GM23338 (cell line): ENCODE results near the gene ACTG1. TPM values are rescaled to one million over a fixed set of nuclear protein-coding genes. Genes with fewer than 3 reads are reported as not detected.

ENCODE experiments used
- ATAC-seq: fragments of 200-7000 bp; cut with Tn5 transposase; 3 replicates; pipeline ENCODE4 v1.9.1; 2020
- DNase-seq: peaks from one replicate; pipeline ENCODE4 v3.0.0-alpha.2; 2015; ENCODE audit warnings: low spot score
- H2AFZ ChIP-seq: fragments of 200-600 bp; sonication (generic); 2 replicates; pipeline ENCODE4 v1.8.0; 2016; ENCODE audit warnings: antibody characterized with exemption, mild to moderate bottlenecking, moderate library complexity
- H3F3A ChIP-seq: fragments of 200-600 bp; sonication (generic); replicated peaks from 2 replicates; pipeline ENCODE4 v1.8.0; 2017; ENCODE audit warnings: antibody characterized with exemption, mixed run types, low read depth
- H3K27ac ChIP-seq: fragments of 200-600 bp; sonication (generic); 2 replicates; pipeline ENCODE4 v1.6.1; 2016; ENCODE audit warnings: low read depth
- H3K27me3 ChIP-seq: fragments of 200-600 bp; sonication (generic); 2 replicates; pipeline ENCODE4 v1.8.0; 2016; ENCODE audit warnings: mild to moderate bottlenecking, mixed run types, moderate library complexity; ENCODE audit not compliant: insufficient read depth
- H3K36me3 ChIP-seq: fragments of 200-600 bp; sonication (generic); 2 replicates; pipeline ENCODE4 v1.8.0; 2016; ENCODE audit warnings: mild to moderate bottlenecking; ENCODE audit not compliant: insufficient read depth
- H3K4me1 ChIP-seq: fragments of 200-600 bp; sonication (generic); 2 replicates; pipeline ENCODE4 v1.8.0; 2016; ENCODE audit warnings: mild to moderate bottlenecking, moderate library complexity; ENCODE audit not compliant: insufficient read depth
- H3K4me2 ChIP-seq: fragments of 200-600 bp; sonication (generic); 2 replicates; pipeline ENCODE4 v1.7.1; 2017; ENCODE audit warnings: mixed run types
- H3K4me3 ChIP-seq: fragments of 200-600 bp; sonication (generic); 2 replicates; pipeline ENCODE4 v1.6.1; 2016; ENCODE audit warnings: mixed run types
- H3K79me2 ChIP-seq: fragments of 200-600 bp; sonication (generic); replicated peaks from 2 replicates; pipeline ENCODE4 v1.8.0; 2017; ENCODE audit warnings: mild to moderate bottlenecking; ENCODE audit not compliant: insufficient read depth
- H3K9me2 ChIP-seq: fragments of 200-600 bp; sonication (generic); 2 replicates; pipeline ENCODE4 v1.8.0; 2017; ENCODE audit not compliant: insufficient read depth
- H4K20me1 ChIP-seq: fragments of 200-600 bp; sonication (generic); replicated peaks from 2 replicates; pipeline ENCODE4 v1.8.0; 2017; ENCODE audit warnings: mild to moderate bottlenecking; ENCODE audit not compliant: insufficient read depth
- H3K27ac Mint-ChIP-seq: 2 replicates; pipeline ENCODE4 v1.8.0; 2020; ENCODE audit warnings: inconsistent platforms, mild to moderate bottlenecking, moderate library complexity, mixed read lengths
- H3K27me3 Mint-ChIP-seq: 3 replicates; pipeline ENCODE4 v1.8.0; 2022; ENCODE audit warnings: low read depth, mild to moderate bottlenecking, moderate library complexity, mixed read lengths, inconsistent platforms; ENCODE audit not compliant: insufficient read depth, poor library complexity
- H3K36me3 Mint-ChIP-seq: 3 replicates; pipeline ENCODE4 v1.8.0; 2021; ENCODE audit warnings: low read depth, mild to moderate bottlenecking, inconsistent platforms, moderate library complexity, mixed read lengths
- H3K4me1 Mint-ChIP-seq: 3 replicates; pipeline ENCODE4 v1.8.0; 2020; ENCODE audit warnings: mild to moderate bottlenecking, inconsistent platforms, mixed read lengths
- H3K4me3 Mint-ChIP-seq: 3 replicates; pipeline ENCODE4 v1.8.0; 2021; ENCODE audit warnings: moderate library complexity, mild to moderate bottlenecking, inconsistent platforms, mixed read lengths
- H3K9me3 Mint-ChIP-seq: 3 replicates; pipeline ENCODE4 v1.8.0; 2020; ENCODE audit warnings: moderate library complexity, mild to moderate bottlenecking, inconsistent platforms, mixed read lengths
- CREB1 ChIP-seq: fragments of 250-450 bp; sonication (Bioruptor Pico); IDR thresholded peaks from 2 replicates; pipeline ENCODE4 v1.5.0; 2020; ENCODE audit warnings: low read depth, mild to moderate bottlenecking, moderate library complexity
- EZH2phosphoT487 ChIP-seq: fragments of 200-600 bp; sonication (generic); IDR thresholded peaks from one replicate; pipeline ENCODE4 v1.8.1; 2018; ENCODE audit warnings: antibody characterized with exemption; ENCODE audit not compliant: unreplicated experiment
- JUNB ChIP-seq: IDR thresholded peaks from one replicate; pipeline ENCODE4 v1.6.1; 2016; ENCODE audit warnings: antibody characterized with exemption; ENCODE audit not compliant: unreplicated experiment
- NANOG ChIP-seq: IDR thresholded peaks from 2 replicates; pipeline ENCODE4 v1.6.1; 2016; ENCODE audit warnings: antibody characterized with exemption, borderline replicate concordance
- POLR2AphosphoS5 ChIP-seq: IDR thresholded peaks from 2 replicates; pipeline ENCODE4 v1.6.1; 2016; ENCODE audit warnings: antibody characterized with exemption, low read depth
- ZNF331 ChIP-seq: fragments of 250-450 bp; sonication (Bioruptor Pico); IDR thresholded peaks from 2 replicates; pipeline ENCODE4 v1.5.0; 2020; ENCODE audit warnings: low read depth, mild to moderate bottlenecking, moderate library complexity
- polyA plus RNA-seq: library from polyadenylated mRNA; unstranded; fragments of >200 nt; fragmentation: Nextera tagmentation; extraction: Ambion mirVana; gene quantifications from 2 replicates; pipeline ENCODE4 v1.2.1, GENCODE V29; 2016
- total RNA-seq: library from RNA; depleted of rRNA; stranded (reverse); fragments of >200 nt; shearing (Covaris generic); gene quantifications from 2 replicates; pipeline ENCODE4 v1.2.3, GENCODE V29; 2014
- TF ChIP-seq, protein P1 (sequence below): fragments of 250-450 bp; sonication (Bioruptor Pico); IDR thresholded peaks from 2 replicates; pipeline ENCODE4 v1.5.0; 2020; ENCODE audit warnings: mild to moderate bottlenecking, moderate library complexity

The ACTG1 gene
- total and polyA plus RNA-seq, 2 experiments from 2014 or later = 1,867 to 4,739 TPM

DNA sequence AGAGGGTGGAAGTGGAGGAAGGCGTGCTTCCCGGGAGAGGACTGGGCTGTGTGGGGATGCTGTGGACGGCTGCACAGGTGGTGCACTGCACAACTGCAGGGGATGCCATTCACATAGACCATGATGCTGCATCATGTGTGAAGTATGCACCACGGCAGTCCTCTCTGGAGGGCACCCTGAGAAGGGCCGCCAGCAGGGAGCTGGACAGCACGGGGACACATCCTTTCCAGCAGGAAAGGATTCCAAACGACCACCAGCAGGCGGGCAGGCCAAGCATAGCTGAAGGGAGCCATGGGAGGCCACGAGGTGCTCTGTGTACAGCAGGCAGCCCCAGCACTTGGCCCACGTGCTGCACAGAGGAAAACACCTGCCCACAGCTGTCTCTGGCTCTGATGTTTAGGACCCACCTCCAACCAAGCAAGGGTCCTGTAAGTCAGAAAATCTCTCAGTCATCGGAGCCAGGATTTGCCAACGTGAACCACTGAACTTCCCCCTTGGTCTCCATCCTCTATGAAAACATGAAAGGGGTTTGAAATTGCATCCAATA is 10.1 kb downstream of the ACTG1 start:
- Mint-ChIP-seq H3K4me1 (0 out of 3 replicates have a peak, but pooled peaks cover 3% of the 10 kb centered on the region), H3K4me3 (no peak overlapping the region), H3K27ac (no peak overlapping the region), H3K27me3 (peaks cover 20% of the 10 kb centered on the region), H3K36me3 (peaks cover 1% of the 10 kb centered on the region; the same call in 2 of the 3 replicates), H3K9me3 (peaks cover 1% of the 10 kb centered on the region; the same call in 2 of the 3 replicates)
- Histone ChIP-seq H3F3A (0 out of 2 replicates have a peak, but pooled peaks cover 8% of the 10 kb centered on the region), H3K9me2 (no peaks in the 10 kb centered on the region), H3K27ac (no peak overlapping the region), H3K27me3 (no peaks in the 10 kb centered on the region), H3K4me3 (no peak overlapping the region), H3K4me1 (peaks cover 6% of the 10 kb centered on the region; the same call in 1 of the 2 replicates), H4K20me1 (no peaks in the 10 kb centered on the region), H3K4me2 (no peak overlapping the region), H2AFZ (no peak overlapping the region), H3K36me3 (no peaks in the 10 kb centered on the region), H3K79me2 (no peaks in the 10 kb centered on the region)
- no peak for ATAC-seq
- TF ChIP-seq POLR2AphosphoS5 (no peak), NANOG (no peak), ZNF331 (CRISPR knock-in tag) (no peak), CREB1 (CRISPR knock-in tag) (no peak)
- TF ChIP-seq, protein P1, sequence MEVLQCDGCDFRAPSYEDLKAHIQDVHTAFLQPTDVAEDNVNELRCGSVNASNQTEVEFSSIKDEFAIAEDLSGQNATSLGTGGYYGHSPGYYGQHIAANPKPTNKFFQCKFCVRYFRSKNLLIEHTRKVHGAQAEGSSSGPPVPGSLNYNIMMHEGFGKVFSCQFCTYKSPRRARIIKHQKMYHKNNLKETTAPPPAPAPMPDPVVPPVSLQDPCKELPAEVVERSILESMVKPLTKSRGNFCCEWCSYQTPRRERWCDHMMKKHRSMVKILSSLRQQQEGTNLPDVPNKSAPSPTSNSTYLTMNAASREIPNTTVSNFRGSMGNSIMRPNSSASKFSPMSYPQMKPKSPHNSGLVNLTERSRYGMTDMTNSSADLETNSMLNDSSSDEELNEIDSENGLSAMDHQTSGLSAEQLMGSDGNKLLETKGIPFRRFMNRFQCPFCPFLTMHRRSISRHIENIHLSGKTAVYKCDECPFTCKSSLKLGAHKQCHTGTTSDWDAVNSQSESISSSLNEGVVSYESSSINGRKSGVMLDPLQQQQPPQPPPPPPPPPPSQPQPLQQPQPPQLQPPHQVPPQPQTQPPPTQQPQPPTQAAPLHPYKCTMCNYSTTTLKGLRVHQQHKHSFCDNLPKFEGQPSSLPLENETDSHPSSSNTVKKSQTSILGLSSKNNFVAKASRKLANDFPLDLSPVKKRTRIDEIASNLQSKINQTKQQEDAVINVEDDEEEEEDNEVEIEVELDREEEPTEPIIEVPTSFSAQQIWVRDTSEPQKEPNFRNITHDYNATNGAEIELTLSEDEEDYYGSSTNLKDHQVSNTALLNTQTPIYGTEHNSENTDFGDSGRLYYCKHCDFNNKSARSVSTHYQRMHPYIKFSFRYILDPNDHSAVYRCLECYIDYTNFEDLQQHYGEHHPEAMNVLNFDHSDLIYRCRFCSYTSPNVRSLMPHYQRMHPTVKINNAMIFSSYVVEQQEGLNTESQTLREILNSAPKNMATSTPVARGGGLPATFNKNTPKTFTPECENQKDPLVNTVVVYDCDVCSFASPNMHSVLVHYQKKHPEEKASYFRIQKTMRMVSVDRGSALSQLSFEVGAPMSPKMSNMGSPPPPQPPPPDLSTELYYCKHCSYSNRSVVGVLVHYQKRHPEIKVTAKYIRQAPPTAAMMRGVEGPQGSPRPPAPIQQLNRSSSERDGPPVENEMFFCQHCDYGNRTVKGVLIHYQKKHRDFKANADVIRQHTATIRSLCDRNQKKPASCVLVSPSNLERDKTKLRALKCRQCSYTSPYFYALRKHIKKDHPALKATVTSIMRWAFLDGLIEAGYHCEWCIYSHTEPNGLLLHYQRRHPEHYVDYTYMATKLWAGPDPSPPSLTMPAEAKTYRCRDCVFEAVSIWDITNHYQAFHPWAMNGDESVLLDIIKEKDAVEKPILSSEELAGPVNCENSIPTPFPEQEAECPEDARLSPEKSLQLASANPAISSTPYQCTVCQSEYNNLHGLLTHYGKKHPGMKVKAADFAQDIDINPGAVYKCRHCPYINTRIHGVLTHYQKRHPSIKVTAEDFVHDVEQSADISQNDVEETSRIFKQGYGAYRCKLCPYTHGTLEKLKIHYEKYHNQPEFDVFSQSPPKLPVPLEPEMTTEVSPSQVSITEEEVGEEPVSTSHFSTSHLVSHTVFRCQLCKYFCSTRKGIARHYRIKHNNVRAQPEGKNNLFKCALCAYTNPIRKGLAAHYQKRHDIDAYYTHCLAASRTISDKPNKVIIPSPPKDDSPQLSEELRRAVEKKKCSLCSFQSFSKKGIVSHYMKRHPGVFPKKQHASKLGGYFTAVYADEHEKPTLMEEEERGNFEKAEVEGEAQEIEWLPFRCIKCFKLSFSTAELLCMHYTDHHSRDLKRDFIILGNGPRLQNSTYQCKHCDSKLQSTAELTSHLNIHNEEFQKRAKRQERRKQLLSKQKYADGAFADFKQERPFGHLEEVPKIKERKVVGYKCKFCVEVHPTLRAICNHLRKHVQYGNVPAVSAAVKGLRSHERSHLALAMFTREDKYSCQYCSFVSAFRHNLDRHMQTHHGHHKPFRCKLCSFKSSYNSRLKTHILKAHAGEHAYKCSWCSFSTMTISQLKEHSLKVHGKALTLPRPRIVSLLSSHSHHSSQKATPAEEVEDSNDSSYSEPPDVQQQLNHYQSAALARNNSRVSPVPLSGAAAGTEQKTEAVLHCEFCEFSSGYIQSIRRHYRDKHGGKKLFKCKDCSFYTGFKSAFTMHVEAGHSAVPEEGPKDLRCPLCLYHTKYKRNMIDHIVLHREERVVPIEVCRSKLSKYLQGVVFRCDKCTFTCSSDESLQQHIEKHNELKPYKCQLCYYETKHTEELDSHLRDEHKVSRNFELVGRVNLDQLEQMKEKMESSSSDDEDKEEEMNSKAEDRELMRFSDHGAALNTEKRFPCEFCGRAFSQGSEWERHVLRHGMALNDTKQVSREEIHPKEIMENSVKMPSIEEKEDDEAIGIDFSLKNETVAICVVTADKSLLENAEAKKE (CRISPR knock-in tag) = no peak
- no peak for DNase-seq

DNA sequence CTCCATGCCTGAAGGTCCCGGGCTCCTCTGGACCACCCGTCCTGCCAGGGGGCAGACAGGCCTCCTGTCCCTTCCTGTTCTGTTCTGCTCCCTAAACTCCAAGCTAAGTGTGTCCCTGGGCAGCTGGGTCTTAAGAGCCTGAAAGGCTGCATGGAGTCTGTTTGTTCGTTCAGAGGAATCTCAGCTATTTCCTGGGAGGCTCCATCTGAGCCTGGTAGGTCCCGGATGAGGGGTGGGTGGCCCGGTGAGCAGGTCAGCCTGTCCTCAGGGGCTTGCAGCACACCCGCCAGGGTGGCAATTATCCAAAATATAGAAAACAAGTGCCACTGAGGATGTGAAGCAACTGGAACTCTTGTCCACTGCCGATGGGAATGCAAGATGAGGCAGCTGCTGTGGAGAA is 12.6 kb downstream of the ACTG1 start:
- H3K4me3 Mint-ChIP-seq = no peak overlapping the region
- Histone ChIP-seq H2AFZ (0 out of 2 replicates have a peak overlapping the region, but pooled peaks have one; percentile 69), H3F3A (0 out of 2 replicates have a peak, but pooled peaks cover 6% of the 10 kb centered on the region), H3K27ac (no peak overlapping the region), H3K79me2 (no peaks in the 10 kb centered on the region), H3K9me2 (no peaks in the 10 kb centered on the region), H3K36me3 (no peaks in the 10 kb centered on the region), H3K27me3 (no peaks in the 10 kb centered on the region), H3K4me1 (peaks cover 6% of the 10 kb centered on the region; the same call in 1 of the 2 replicates), H3K4me2 (no peak overlapping the region; the same call in 1 of the 2 replicates), H4K20me1 (no peaks in the 10 kb centered on the region), H3K4me3 (no peak overlapping the region)
- H3K27ac Mint-ChIP-seq = no peak overlapping the region
- H3K9me3 Mint-ChIP-seq = no peaks in the 10 kb centered on the region
- H3K36me3 Mint-ChIP-seq = no peaks in the 10 kb centered on the region
- peak; percentile 66 for DNase-seq
- peak; percentile 38 for ATAC-seq
- 0 out of 3 replicates have a peak, but pooled peaks cover 3% of the 10 kb centered on the region for H3K4me1 Mint-ChIP-seq
- peaks cover 5% of the 10 kb centered on the region for H3K27me3 Mint-ChIP-seq
- TF ChIP-seq JUNB (no peak), EZH2phosphoT487 (no peak)
